ENCODE measurements around the gene CYB5RL. TPM values are rescaled to one million over a fixed set of nuclear protein-coding genes. Genes with fewer than 3 reads are reported as not detected.

CYB5RL gene
- total RNA-seq, 1 donor from 2014 or later, result 3.9 TPM

DNA sequence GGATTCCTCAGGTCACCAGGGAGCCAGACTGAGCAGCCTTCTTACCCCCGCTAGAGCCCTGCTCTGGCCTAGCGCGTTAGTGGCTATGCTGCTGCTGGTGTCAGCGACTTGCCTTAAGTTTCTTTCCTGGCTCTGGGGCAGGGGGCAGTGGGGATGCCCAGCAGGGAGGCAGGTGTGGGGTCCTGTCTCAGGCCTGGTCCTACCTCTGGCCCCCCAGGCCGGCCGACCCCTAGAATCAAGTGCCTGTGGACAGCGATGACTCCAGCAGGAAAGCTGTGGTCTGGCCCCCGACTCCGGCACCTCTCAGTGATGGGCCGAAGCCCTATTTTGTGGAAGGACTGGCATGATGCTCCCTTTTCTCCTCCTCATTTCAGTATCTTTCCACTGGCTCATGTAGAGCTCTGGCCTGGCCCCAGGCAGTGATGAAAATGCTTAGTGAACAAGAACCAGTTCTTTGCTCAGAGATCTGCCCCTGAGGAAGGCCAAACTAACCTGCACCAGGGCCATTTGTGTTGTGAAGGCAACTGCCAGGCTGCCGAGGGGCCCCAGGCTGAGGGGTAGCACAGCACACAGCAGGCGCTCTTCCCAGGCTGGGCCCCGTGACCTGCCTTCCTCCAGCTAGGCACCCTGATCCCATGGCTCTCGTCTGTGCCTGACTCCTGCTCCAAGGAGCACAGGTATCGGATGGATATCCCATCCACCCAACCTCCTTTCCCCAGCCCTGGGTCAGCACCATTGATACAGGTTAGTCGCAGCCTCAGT, 23.8 kb upstream of the CYB5RL start:
- Mint-ChIP-seq H3K27me3 (ENCODE audit: low read depth, unreplicated experiment) (no peaks in the 10 kb centered on the region), H3K27ac (ENCODE audit: unreplicated experiment) (no peak overlapping the region), H3K4me1 (ENCODE audit: low read depth, unreplicated experiment) (peaks cover 38% of the 10 kb centered on the region)

DNA sequence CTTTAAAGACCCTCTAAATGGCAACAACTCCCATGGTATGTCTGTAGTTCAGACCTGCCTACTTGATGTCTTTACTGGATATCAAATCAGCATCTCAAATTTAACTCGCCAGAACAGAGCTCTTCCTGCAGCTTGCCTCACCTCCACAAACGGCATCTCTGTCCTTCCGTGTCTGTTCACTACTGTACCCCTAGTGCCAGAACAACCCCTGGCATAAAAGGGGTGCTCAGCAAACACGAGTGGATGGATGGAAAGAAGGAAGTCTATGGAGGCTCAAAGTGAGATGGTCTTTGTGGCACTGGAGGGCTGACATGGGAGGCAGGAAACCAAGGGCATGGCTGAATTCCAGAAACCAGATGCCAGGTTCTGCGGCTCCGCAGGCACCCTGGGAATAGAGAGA, 22.9 kb upstream of the CYB5RL start:
- TF ChIP-seq, protein P1, sequence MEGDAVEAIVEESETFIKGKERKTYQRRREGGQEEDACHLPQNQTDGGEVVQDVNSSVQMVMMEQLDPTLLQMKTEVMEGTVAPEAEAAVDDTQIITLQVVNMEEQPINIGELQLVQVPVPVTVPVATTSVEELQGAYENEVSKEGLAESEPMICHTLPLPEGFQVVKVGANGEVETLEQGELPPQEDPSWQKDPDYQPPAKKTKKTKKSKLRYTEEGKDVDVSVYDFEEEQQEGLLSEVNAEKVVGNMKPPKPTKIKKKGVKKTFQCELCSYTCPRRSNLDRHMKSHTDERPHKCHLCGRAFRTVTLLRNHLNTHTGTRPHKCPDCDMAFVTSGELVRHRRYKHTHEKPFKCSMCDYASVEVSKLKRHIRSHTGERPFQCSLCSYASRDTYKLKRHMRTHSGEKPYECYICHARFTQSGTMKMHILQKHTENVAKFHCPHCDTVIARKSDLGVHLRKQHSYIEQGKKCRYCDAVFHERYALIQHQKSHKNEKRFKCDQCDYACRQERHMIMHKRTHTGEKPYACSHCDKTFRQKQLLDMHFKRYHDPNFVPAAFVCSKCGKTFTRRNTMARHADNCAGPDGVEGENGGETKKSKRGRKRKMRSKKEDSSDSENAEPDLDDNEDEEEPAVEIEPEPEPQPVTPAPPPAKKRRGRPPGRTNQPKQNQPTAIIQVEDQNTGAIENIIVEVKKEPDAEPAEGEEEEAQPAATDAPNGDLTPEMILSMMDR (IDR thresholded peaks at IDR 0.05; ENCODE audit: insufficient read depth, low read depth, low read length), result no peak
- no peak for TF ChIP-seq EZH2 (IDR thresholded peaks at IDR 0.05; ENCODE audit: insufficient read depth, low read length)
- no peaks in the 10 kb centered on the region for H3K27me3 Mint-ChIP-seq (ENCODE audit: low read depth, unreplicated experiment)
- Histone ChIP-seq H3K9me3 (ENCODE audit: insufficient read depth, low read depth, low read length) (no peaks in the 10 kb centered on the region), H3K27ac (ENCODE audit: low read depth, low read length) (no peak overlapping the region), H3K9ac (ENCODE audit: low read length) (no peak overlapping the region), H3K36me3 (ENCODE audit: insufficient read depth, low read length) (peaks cover 7% of the 10 kb centered on the region), H2AFZ (ENCODE audit: low read depth, low read length) (no peak overlapping the region), H3K4me2 (ENCODE audit: low read length) (no peak overlapping the region), H3K4me3 (ENCODE audit: insufficient read depth, low read depth, low read length) (no peak overlapping the region), H4K20me1 (ENCODE audit: insufficient read depth, low read length) (peaks cover 14% of the 10 kb centered on the region), H3K79me2 (ENCODE audit: insufficient read depth, low read length) (no peaks in the 10 kb centered on the region), H3K27me3 (ENCODE audit: insufficient read depth, low read length) (no peaks in the 10 kb centered on the region), H3K4me1 (ENCODE audit: insufficient read depth, low read length) (peaks cover 18% of the 10 kb centered on the region)
- FAIRE-seq (no peak), DNase-seq (ENCODE audit: low read depth) (no peak)
- no peak overlapping the region for H3K27ac Mint-ChIP-seq (ENCODE audit: unreplicated experiment)
- H3K9me3 Mint-ChIP-seq (ENCODE audit: unreplicated experiment), result no peaks in the 10 kb centered on the region
- peaks cover 15% of the 10 kb centered on the region for H3K36me3 Mint-ChIP-seq (ENCODE audit: low read depth, unreplicated experiment)
- no peak overlapping the region for H3K4me3 Mint-ChIP-seq (ENCODE audit: unreplicated experiment)
- H3K4me1 Mint-ChIP-seq (ENCODE audit: low read depth, unreplicated experiment), result peaks cover 31% of the 10 kb centered on the region

More for the DNA sequence above, 23.8 kb upstream of the CYB5RL start:
- Histone ChIP-seq H3K4me3 (ENCODE audit: insufficient read depth, low read depth, low read length) (no peak overlapping the region), H4K20me1 (ENCODE audit: insufficient read depth, low read length) (peaks cover 14% of the 10 kb centered on the region), H3K4me1 (ENCODE audit: insufficient read depth, low read length) (peaks cover 20% of the 10 kb centered on the region), H3K79me2 (ENCODE audit: insufficient read depth, low read length) (no peaks in the 10 kb centered on the region), H3K9ac (ENCODE audit: low read length) (no peak overlapping the region), H3K36me3 (ENCODE audit: insufficient read depth, low read length) (no peaks in the 10 kb centered on the region), H2AFZ (ENCODE audit: low read depth, low read length) (no peak overlapping the region), H3K4me2 (ENCODE audit: low read length) (no peak overlapping the region), H3K27ac (ENCODE audit: low read depth, low read length) (no peak overlapping the region), H3K27me3 (ENCODE audit: insufficient read depth, low read length) (no peaks in the 10 kb centered on the region), H3K9me3 (ENCODE audit: insufficient read depth, low read depth, low read length) (no peaks in the 10 kb centered on the region)
- no peaks in the 10 kb centered on the region for H3K9me3 Mint-ChIP-seq (ENCODE audit: unreplicated experiment)
- FAIRE-seq (no peak), DNase-seq (ENCODE audit: low read depth) (no peak)
- no peak overlapping the region for H3K4me3 Mint-ChIP-seq (ENCODE audit: unreplicated experiment)
- H3K36me3 Mint-ChIP-seq (ENCODE audit: low read depth, unreplicated experiment), result peaks cover 11% of the 10 kb centered on the region
- TF ChIP-seq, protein P1 (IDR thresholded peaks at IDR 0.05; ENCODE audit: insufficient read depth, low read depth, low read length), result no peak
- TF ChIP-seq EZH2 (IDR thresholded peaks at IDR 0.05; ENCODE audit: insufficient read depth, low read length), result no peak

DNA sequence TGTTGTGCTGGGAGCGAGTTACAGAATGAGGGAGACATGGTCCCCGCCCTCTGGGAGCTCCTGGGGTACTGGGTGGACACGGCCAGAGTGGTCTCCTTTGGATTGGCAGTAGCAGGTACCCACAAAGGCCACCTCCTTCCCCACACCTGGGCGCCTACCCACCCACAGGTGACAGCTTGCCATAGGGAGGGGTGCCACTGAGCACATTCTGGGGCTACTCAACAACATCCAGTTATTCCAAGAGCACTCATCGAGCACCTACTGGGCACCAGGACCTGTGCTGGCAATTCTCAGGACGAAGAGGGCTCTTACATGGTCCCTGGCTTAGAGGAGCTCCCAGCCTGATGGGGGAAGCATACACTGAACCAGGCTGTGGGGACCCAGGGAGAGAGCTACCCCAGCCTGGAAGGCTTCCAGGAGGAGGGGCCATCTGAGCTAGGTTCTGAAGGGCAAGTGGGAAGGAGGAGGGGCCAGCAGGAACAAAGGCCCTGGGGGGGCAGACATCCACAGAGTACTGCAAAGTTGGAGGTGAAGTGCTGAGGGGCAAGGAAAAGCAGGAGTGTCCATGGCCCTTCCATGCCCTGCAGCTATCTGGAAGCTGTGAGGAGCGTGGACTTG, 22.1 kb upstream of the CYB5RL start:
- Histone ChIP-seq H3K4me1 (ENCODE audit: insufficient read depth, low read length) (peaks cover 10% of the 10 kb centered on the region), H3K27ac (ENCODE audit: low read depth, low read length) (no peak overlapping the region), H3K36me3 (ENCODE audit: insufficient read depth, low read length) (peaks cover 14% of the 10 kb centered on the region), H3K4me2 (ENCODE audit: low read length) (no peak overlapping the region), H3K9ac (ENCODE audit: low read length) (no peak overlapping the region), H3K4me3 (ENCODE audit: insufficient read depth, low read depth, low read length) (no peak overlapping the region), H4K20me1 (ENCODE audit: insufficient read depth, low read length) (peaks cover 14% of the 10 kb centered on the region), H3K9me3 (ENCODE audit: insufficient read depth, low read depth, low read length) (no peaks in the 10 kb centered on the region), H2AFZ (ENCODE audit: low read depth, low read length) (no peak overlapping the region), H3K79me2 (ENCODE audit: insufficient read depth, low read length) (no peaks in the 10 kb centered on the region), H3K27me3 (ENCODE audit: insufficient read depth, low read length) (no peaks in the 10 kb centered on the region)
- no peak for DNase-seq (ENCODE audit: low read depth)
- Mint-ChIP-seq H3K36me3 (ENCODE audit: low read depth, unreplicated experiment) (peaks cover 15% of the 10 kb centered on the region), H3K9me3 (ENCODE audit: unreplicated experiment) (no peaks in the 10 kb centered on the region), H3K4me1 (ENCODE audit: low read depth, unreplicated experiment) (peaks cover 24% of the 10 kb centered on the region), H3K27ac (ENCODE audit: unreplicated experiment) (peak overlapping the region; percentile 34), H3K4me3 (ENCODE audit: unreplicated experiment) (no peak overlapping the region), H3K27me3 (ENCODE audit: low read depth, unreplicated experiment) (no peaks in the 10 kb centered on the region)
- TF ChIP-seq EZH2 (IDR thresholded peaks at IDR 0.05; ENCODE audit: insufficient read depth, low read length), result no peak
- TF ChIP-seq, protein P1 (IDR thresholded peaks at IDR 0.05; ENCODE audit: insufficient read depth, low read depth, low read length), result no peak
- no peak for FAIRE-seq

Data from astrocyte (in vitro differentiated cells and primary cell).